Esophagus squamous epithelium (tissue), 5 donors: ENCODE data around the gene PRKACA. TPM values are rescaled to one million over a fixed set of nuclear protein-coding genes. Genes with fewer than 3 reads are reported as not detected.

Experiments
- DNase-seq: peaks from one replicate; lab custom pipeline; 2025; lab: John Stamatoyannopoulos, UW
- H3K27ac ChIP-seq, 4 donors: fragments of 200-600 bp; sonication (generic); one replicate each; pipeline ENCODE4 v1.5.1; 2016 to 2019; ENCODE audit warnings: mild to moderate bottlenecking in 1 of 4
- H3K27me3 ChIP-seq, 4 donors: fragments of 200-600 bp; sonication (generic); 1 replicate in 3 of 4; 2 replicates in 1 of 4; pipeline versions ENCODE4 v1.5.1 to v1.6.0; 2017 to 2021; ENCODE audit warnings: antibody characterized with exemption in 1 of 4
- H3K36me3 ChIP-seq, 3 donors: fragments of 200-600 bp; sonication (generic); one replicate each; pipeline ENCODE4 v1.5.1; 2016 to 2019
- H3K4me1 ChIP-seq, 3 donors: fragments of 200-600 bp; sonication (generic); one replicate each; pipeline ENCODE4 v1.5.1; 2017 to 2019
- H3K4me3 ChIP-seq, 4 donors: fragments of 200-600 bp; sonication (generic); 1 replicate in 3 of 4; 2 replicates in 1 of 4; pipeline ENCODE4 v1.5.1; 2016 to 2019; ENCODE audit warnings: mild to moderate bottlenecking in 2 of 4, moderate library complexity in 1 of 4
- H3K9me3 ChIP-seq, 3 donors: fragments of 200-600 bp; sonication (generic); one replicate each; pipeline ENCODE4 v1.5.1; 2016 to 2019
- CTCF ChIP-seq, 6 experiments: fragments of 450-650 bp in 4 of 6; fragments of 200-600 bp in 2 of 6; sonication (generic) in 2 of 6; IDR thresholded peaks; one replicate each; pipeline ENCODE4 v1.5.1; 2016 to 2019; ENCODE audit warnings: antibody characterized with exemption in 6 of 6, mild to moderate bottlenecking in 4 of 6, moderate library complexity in 4 of 6
- POLR2A ChIP-seq, 4 donors: fragments of 450-650 bp; IDR thresholded peaks; one replicate each; pipeline ENCODE4 v1.6.1; 2017; ENCODE audit warnings: antibody characterized with exemption in 4 of 4, mild to moderate bottlenecking in 4 of 4, moderate library complexity in 3 of 4
- WGBS, 2 donors: methylation state at CpG; one replicate each; pipeline ENCODE4 v1.1.5; 2018; 5-methylcytosine and 5-hydroxymethylcytosine counted together
- intact Hi-C: fragments of 100-400 bp; cut with DNase I; formaldehyde crosslinking; loops from one replicate; pipeline ENCODE4 v1.15.0; 2022
- total RNA-seq, 4 donors: library from RNA; depleted of rRNA; stranded (reverse); fragments of >200 nt; gene quantifications; one replicate each; pipeline ENCODE4 v1.1.0, GENCODE V29; 2016
- donor health status: DM: yes; HTN: yes; CAD: no.

Gene PRKACA
- total RNA-seq, 4 donors from 2014 or later = 28.6 to 42.8 (median 37.0) TPM

DNA sequence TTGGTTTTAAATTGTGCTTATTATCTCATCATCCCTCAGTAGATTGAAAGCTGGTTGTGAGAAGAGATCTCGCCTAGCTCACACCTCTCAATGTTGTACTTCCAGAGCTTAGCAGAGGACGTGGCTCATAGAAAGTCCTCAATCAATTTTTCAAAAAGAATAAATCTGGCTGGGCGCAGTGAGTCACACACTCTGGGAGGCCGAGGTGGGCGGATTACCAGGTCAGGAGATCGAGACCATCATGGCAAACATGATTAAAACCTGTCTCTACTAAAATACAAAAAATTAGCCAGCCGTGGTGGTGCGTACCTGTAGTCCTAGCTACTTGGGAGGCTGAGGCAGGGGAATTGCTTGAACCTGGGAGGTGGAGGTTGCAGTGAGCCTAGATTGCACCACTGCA is 23.5 kb upstream of the PRKACA start:
- WGBS, 2 donors = 83 to 87% methylated on average over 8 of the region's 8 CpGs
- Histone ChIP-seq H3K36me3 (no peaks in the 10 kb centered on the region), H3K4me1 (peaks cover 13 to 35% (median 17%) of the 10 kb centered on the region in 3 donors), H3K27me3 (no peaks in the 10 kb centered on the region), H3K4me3 (no peak overlapping the region), H3K9me3 (no peaks in the 10 kb centered on the region), H3K27ac (no peak overlapping the region)
- TF ChIP-seq POLR2A (IDR thresholded peaks at IDR 0.05) = no peak
- TF ChIP-seq CTCF (IDR thresholded peaks at IDR 0.05) = no peak
- intact Hi-C loops = no loop called here
- DNase-seq = no peak

DNA sequence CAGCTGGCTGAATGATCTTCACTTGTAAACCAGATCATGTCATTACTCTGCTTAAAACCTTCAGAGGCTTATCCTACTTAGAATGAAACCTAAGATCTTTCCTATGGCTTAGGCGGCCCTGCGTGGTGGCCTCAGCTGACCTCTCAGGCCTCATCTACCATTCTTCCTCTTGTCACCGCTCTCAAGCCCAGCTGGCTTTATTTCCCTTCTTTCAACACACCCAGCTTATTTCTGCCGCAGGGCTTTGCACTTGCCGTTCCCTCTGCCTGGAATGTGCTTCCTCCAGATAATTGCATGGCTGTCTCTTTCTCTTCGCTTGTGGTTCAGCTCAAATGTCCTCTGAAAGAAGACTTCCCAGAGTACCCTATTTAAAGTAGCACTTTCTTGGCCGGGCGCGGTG is 22.4 kb upstream of the PRKACA start:
- H3K36me3 ChIP-seq = no peaks in the 10 kb centered on the region
- DNase-seq = no peak
- peaks cover 17 to 45% (median 24%) of the 10 kb centered on the region in 3 donors for H3K4me1 ChIP-seq
- WGBS, 2 donors = 63 to 66% methylated on average over 4 to 7 of the region's 9 CpGs
- H3K9me3 ChIP-seq = no peaks in the 10 kb centered on the region
- no peak for TF ChIP-seq CTCF (IDR thresholded peaks at IDR 0.05)
- TF ChIP-seq POLR2A (IDR thresholded peaks at IDR 0.05) = no peak
- intact Hi-C loops = no loop called here
- no peaks in the 10 kb centered on the region for H3K27me3 ChIP-seq
- peak overlapping the region in 2 of 4 donors; percentile 96 to 98 for H3K27ac ChIP-seq
- no peak overlapping the region for H3K4me3 ChIP-seq

GRCh38 chr19:14138576-14139265 is 21.2 kb upstream of the PRKACA start:
- DNase-seq = no peak
- H3K27ac ChIP-seq = peak overlapping the region in 3 of 4 donors; percentile 35 to 98 (median 96)
- no peaks in the 10 kb centered on the region for H3K27me3 ChIP-seq
- H3K4me3 ChIP-seq = no peak overlapping the region
- 73 to 75% methylated on average over 9 of the region's 9 CpGs for WGBS, 2 donors
- TF ChIP-seq CTCF (IDR thresholded peaks at IDR 0.05) (no peak), POLR2A (IDR thresholded peaks at IDR 0.05) (no peak)
- intact Hi-C loops = no loop called here
- no peaks in the 10 kb centered on the region for H3K9me3 ChIP-seq
- peaks cover 17 to 45% (median 24%) of the 10 kb centered on the region in 3 donors for H3K4me1 ChIP-seq
- H3K36me3 ChIP-seq = no peaks in the 10 kb centered on the region

GRCh38 chr19:14136509-14137281 is 19.1 kb upstream of the PRKACA start, which contains the start of gene ASF1B:
ASF1B (minus strand) TSS chr19:14136589; CDS start chr19:14136456, 133 bp downstream.
- intact Hi-C loops = no loop called here
- H3K27ac ChIP-seq = peak within 1 kb of the TSS; percentile 93 to 98 (median 96)
- H3K4me3 ChIP-seq = peak within 1 kb of the TSS; percentile 62 to 81 (median 77)
- H3K9me3 ChIP-seq = no peaks in the 10 kb centered on the region
- TF ChIP-seq CTCF (IDR thresholded peaks at IDR 0.05) (peak; percentile 70 to 99 (median 93)), POLR2A (IDR thresholded peaks at IDR 0.05) (peak in 3 of 4 donors; percentile 59 to 83 (median 75))
- H3K4me1 ChIP-seq = peaks cover 17 to 45% (median 24%) of the 10 kb centered on the region in 3 donors
- 0 to 2% methylated on average over 10 to 34 of the region's 78 CpGs for WGBS, 2 donors
- DNase-seq = peak; percentile 99
- H3K36me3 ChIP-seq = no peaks in the 10 kb centered on the region
- no peaks in the 10 kb centered on the region for H3K27me3 ChIP-seq
